Fibroblast of pulmonary artery (primary cell): ENCODE measurements around the gene ANKRD66.
"Not testable (repeated sequence)": the region's sequence is repeated elsewhere in the genome, so short reads cannot be mapped to it uniquely, and the experiment has no call there.

Experiments
- DNase-seq: peaks from one replicate; pipeline ENCODE4 v3.0.0-alpha.2; 2010; ENCODE audit warnings: low read depth
- H3K4me3 ChIP-seq: replicated peaks from 2 replicates; pipeline ENCODE4 v1.5.1; 2011; ENCODE audit warnings: low read depth, mild to moderate bottlenecking, control low read depth, low read length, moderate library complexity
- TF ChIP-seq, protein P1 (sequence below): IDR thresholded peaks from 2 replicates; pipeline ENCODE4 v1.5.1; 2011; ENCODE audit warnings: mild to moderate bottlenecking, control low read depth, low read length, inconsistent platforms; ENCODE audit errors: missing control alignments

Gene ANKRD66

DNA sequence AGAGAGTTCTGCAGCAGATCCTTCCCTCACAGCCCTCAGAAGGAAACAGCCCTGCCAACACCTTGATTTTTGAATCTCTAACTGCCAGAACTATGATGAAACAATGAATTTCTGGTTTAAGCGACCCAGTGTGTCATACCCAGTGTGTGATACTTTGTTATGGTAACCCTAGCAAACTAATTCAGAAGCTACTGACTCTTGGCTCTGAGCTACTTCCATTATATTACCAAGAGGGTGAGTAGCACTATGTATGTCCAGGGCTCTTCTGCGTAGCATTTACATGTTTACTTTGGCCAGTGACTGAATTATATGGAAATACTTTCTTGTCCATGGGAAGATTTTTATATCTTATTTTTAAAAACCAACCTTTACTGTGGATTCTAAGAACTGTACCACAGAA is 16.7 kb downstream of the ANKRD66 start:
- no peak overlapping the region for H3K4me3 ChIP-seq
- no peak for DNase-seq
- TF ChIP-seq, protein P1, sequence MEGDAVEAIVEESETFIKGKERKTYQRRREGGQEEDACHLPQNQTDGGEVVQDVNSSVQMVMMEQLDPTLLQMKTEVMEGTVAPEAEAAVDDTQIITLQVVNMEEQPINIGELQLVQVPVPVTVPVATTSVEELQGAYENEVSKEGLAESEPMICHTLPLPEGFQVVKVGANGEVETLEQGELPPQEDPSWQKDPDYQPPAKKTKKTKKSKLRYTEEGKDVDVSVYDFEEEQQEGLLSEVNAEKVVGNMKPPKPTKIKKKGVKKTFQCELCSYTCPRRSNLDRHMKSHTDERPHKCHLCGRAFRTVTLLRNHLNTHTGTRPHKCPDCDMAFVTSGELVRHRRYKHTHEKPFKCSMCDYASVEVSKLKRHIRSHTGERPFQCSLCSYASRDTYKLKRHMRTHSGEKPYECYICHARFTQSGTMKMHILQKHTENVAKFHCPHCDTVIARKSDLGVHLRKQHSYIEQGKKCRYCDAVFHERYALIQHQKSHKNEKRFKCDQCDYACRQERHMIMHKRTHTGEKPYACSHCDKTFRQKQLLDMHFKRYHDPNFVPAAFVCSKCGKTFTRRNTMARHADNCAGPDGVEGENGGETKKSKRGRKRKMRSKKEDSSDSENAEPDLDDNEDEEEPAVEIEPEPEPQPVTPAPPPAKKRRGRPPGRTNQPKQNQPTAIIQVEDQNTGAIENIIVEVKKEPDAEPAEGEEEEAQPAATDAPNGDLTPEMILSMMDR, result no peak

DNA sequence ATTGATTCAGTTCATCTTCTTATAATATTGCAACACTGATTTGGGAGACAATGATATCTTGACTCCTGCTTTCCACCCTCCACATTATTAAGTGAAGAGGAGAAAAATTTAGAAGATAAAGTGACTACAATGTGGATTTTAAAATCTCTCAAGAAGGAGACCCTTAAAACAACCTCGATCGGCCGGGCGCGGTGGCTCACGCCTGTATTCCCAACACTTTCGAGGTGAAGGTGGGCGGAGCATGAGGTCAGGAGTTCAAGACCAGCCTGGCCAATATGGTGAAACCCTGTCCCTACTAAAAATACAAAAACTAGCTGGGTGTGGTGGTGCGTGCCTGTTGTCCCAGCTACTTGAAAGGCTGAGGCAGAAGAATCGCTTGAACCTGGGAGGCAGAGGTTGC is 17.5 kb downstream of the ANKRD66 start:
- H3K4me3 ChIP-seq, DNase-seq: not testable (repeated sequence)

GRCh38 chr6:46764961-46765360 is 18.2 kb downstream of the ANKRD66 start:
- H3K4me3 ChIP-seq, result no peak overlapping the region
- DNase-seq, result no peak
- TF ChIP-seq, protein P1, result no peak

DNA sequence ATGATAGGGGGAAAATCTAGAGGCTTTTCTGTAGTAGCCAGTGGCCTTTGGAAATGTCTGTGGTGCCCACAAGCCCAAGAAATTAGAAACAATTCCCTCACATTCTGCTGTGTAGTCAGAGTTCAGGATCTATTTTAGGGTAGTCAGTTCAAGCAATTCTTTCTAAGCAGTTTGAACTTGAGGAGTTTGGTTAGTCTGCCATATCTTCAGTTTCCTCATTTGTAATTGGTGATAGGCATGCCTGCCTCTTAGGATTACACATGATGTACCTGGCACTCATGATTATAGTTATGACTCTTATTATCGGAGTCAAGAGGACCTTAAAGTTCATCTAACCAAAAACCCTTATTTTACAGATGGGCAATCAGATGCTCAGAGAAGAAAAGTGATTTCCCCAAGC is 25.3 kb downstream of the ANKRD66 start:
- H3K4me3 ChIP-seq, result no peak overlapping the region
- DNase-seq, result no peak
- TF ChIP-seq, protein P1, result no peak

DNA sequence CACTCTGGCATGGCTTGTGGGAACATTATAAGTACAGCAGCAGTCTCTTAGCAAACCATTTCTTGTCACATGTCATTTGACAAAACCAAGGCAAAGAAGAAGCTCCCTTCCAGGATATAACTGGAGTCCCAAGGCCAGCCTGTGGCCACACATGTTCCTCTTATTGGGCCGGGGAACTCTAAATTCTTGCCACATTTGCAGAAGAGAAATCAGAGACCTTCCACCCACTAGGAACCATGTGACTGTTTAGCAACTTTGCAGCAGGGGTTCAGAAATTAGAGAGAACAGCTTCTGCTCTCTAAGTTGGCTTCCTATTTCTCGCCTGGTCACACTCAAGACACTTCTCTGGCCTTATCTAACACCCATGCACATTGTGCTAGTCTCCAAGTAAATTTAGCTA is 26.0 kb downstream of the ANKRD66 start:
- DNase-seq, result no peak
- H3K4me3 ChIP-seq, result no peak overlapping the region
- TF ChIP-seq, protein P1, result no peak

DNA sequence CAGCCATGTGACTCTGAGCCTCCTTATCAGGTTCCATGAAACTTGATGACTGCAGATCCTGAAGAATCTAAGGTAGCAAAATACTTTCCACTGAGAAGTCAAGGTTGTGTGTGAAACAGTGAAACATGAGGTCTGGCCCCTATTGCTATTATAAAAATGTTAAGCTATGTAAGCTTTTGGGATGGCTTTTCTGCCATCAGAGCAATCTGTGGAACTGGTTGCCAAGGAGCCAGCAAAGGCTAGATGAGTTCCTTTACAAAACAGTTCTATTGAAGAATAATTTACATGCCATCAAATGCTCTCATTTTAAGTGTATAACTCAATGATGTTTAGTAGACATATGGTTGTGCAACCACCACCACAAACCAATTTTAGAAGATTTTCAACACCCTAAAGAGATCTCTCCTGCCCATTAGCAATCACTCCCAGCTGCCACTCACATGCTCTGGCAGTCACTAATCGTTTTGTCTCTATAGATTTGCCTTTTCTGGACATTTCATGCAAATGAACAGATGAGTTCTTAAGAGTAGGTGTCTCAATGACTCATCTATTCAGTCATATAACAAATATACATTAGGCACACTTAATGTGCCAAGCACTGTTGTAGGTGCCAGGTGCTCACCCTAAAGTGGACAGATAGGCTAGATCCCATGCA is 26.6 kb downstream of the ANKRD66 start:
- no peak for DNase-seq
- no peak overlapping the region for H3K4me3 ChIP-seq
- TF ChIP-seq, protein P1, result no peak

DNA sequence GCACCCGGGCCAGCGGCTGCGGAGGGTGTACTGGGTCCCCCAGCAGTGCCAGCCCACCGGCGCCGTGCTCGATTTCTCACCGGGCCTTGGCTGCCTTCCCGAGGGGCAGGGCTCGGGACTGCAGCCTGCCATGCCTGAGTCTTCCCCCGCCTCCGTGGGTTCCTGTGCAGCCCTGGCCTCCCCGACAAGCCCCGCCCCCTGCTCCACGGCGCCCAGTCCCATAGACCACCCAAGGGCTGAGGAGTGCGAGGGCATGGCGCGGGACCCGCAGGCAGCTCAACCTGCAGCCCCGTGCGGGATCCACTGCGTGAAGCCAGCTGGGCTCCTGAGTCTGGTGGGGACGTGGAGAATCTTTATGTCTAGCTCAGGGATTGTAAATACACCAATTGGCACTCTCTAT is 28.0 kb downstream of the ANKRD66 start:
- H3K4me3 ChIP-seq, DNase-seq: not testable (repeated sequence)

GRCh38 chr6:46776070-46776712 is 29.5 kb downstream of the ANKRD66 start:
- H3K4me3 ChIP-seq, result no peak overlapping the region
- TF ChIP-seq, protein P1, result no peak
- no peak for DNase-seq
